ENCODE data around the gene SLC5A3. TPM values are rescaled to one million over a fixed set of nuclear protein-coding genes. Genes with fewer than 3 reads are reported as not detected.

SLC5A3 gene
- total and polyA plus RNA-seq, 12 donors, result 0.58 to 7.4 (median 2.7) TPM

DNA sequence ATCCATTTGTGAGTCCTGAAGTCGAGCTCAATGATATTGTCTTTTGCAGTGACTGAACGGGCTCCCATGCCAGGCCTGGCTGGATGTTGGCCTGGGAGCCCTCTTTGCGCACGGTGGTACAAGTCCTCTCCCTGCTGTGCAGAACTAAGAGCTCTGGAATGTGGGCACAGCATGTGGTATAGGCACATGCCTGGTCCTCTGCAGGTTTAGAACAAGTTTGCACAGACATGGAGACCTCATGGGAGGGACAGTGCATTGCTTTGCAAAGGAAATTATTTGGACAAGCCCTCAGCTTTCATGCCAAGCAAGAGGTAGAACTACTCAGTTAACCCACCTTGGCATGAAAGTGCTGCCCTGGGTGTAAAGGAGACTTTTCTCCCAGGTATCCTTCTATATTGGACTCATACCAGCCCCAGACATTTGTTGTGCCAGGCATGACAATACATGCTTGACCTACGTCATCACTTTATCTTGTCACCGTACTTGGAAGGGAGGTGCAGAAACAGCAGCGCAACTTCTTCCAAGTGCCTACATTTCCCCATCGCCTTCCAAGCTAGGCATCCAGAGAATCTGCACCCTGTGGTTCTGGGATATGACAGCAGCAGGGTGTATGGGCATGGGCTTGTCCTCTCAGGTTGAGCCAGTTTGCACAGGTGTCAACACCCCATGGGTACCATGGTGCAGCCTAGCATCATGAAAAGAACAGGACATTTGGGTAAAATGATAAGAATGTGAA lies 37.6 kb upstream of the SLC5A3 start:
- Histone ChIP-seq H3K4me1 (no peaks in the 10 kb centered on the region), H3K27ac (no peak overlapping the region), H3K36me3 (no peaks in the 10 kb centered on the region), H3K9me3 (no peaks in the 10 kb centered on the region), H3K4me3 (no peak overlapping the region), H3K27me3 (peaks cover 0 to 11% (median 0%) of the 10 kb centered on the region in 7 donors)
- TF ChIP-seq, protein P1, sequence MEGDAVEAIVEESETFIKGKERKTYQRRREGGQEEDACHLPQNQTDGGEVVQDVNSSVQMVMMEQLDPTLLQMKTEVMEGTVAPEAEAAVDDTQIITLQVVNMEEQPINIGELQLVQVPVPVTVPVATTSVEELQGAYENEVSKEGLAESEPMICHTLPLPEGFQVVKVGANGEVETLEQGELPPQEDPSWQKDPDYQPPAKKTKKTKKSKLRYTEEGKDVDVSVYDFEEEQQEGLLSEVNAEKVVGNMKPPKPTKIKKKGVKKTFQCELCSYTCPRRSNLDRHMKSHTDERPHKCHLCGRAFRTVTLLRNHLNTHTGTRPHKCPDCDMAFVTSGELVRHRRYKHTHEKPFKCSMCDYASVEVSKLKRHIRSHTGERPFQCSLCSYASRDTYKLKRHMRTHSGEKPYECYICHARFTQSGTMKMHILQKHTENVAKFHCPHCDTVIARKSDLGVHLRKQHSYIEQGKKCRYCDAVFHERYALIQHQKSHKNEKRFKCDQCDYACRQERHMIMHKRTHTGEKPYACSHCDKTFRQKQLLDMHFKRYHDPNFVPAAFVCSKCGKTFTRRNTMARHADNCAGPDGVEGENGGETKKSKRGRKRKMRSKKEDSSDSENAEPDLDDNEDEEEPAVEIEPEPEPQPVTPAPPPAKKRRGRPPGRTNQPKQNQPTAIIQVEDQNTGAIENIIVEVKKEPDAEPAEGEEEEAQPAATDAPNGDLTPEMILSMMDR (IDR thresholded peaks at IDR 0.05), result no peak
- intact Hi-C loops (cut with DNase I), result no loop called here
- no peak for ATAC-seq
- no peak for DNase-seq
- WGBS, 2 donors, result 87 to 88% methylated on average over 8 of the region's 8 CpGs

DNA sequence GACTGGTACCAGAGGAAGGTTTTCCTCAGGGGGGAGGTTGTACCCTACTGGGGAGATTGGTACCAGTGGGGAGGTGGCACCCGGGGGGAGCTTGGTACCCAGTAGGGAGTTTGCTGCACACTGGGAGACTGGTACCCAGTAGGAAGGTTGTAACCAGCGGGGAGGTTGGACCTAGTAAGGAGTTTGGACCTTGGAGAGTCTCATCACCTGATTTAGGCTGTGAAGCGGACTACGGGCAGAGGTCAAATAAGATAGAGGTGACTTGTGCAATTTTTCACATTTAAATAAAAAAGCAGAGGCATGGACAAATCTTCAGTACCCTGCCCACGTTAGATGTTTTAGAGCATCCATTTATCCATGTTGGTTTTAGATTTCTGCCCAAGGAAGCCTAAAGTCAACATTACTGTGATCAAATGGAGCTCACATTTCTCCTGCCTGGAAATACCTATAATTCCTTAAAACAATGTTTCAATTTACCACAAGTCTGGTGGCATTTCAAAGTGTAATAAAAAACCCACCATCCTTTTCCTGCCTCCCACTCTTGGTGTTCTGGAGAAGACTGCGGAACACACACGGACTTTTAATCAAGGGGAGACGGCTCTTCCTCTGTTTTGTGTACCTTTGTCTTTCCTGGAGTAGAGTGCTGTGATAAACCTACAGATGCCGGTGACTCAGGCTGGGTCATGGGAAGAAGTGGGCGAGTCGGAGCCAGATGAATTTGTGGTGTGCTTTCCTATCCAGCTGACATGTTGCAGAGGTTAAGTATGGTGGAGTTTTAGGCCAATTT lies 36.2 kb upstream of the SLC5A3 start:
- H3K4me1 ChIP-seq, result no peaks in the 10 kb centered on the region
- DNase-seq (no peak), ATAC-seq (no peak)
- intact Hi-C loops (cut with DNase I), result no loop called here
- H3K36me3 ChIP-seq, result no peaks in the 10 kb centered on the region
- 81 to 85% methylated on average over 11 of the region's 11 CpGs for WGBS, 2 donors
- no peaks in the 10 kb centered on the region for H3K9me3 ChIP-seq
- TF ChIP-seq, protein P1 (IDR thresholded peaks at IDR 0.05), result no peak
- H3K27me3 ChIP-seq, result peaks cover 0 to 11% (median 0%) of the 10 kb centered on the region in 7 donors
- no peak overlapping the region for H3K4me3 ChIP-seq
- no peak overlapping the region for H3K27ac ChIP-seq

DNA sequence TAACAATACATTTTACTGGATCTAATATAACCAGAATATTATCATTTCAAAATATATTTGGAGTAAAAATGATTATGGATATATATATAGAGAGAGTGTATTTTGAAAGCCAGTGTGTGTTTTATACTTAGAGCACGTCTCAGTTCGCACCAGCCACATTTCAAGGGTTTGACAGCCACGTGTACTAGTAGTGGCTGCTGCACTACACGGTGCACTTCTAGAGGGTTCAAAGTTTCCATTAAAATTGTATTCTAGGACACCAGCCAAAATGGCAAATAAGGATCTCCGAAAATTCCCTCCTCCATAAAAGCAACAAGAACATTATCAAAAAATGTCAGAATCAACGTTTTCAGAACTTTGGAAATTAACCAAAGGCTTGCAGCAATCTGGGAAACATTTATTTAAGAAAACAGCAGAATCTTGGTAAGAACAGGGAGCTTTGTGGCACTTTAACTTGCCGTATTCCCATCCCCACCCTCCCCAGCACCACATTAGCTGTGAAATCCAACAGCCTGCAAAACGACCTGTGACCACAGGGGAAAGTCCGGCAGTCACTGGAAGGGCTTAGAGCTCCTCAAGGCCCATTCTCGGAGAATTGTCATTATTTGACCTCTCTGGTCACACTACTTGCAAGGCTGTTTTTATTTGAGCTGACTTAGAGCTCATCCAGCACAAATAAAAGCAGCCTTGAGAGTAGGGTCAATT lies 33.5 kb upstream of the SLC5A3 start:
- TF ChIP-seq, protein P1 (IDR thresholded peaks at IDR 0.05), result no peak
- 63 to 66% methylated on average over 10 of the region's 10 CpGs for WGBS, 2 donors
- intact Hi-C loops (cut with DNase I), result no loop called here
- Histone ChIP-seq H3K4me3 (no peak overlapping the region), H3K27ac (no peak overlapping the region), H3K36me3 (no peaks in the 10 kb centered on the region), H3K9me3 (no peaks in the 10 kb centered on the region), H3K27me3 (peaks cover 0 to 11% (median 0%) of the 10 kb centered on the region in 7 donors), H3K4me1 (no peaks in the 10 kb centered on the region)
- ATAC-seq (peak in 1 of 8 donors; percentile 29), DNase-seq (no peak)

DNA sequence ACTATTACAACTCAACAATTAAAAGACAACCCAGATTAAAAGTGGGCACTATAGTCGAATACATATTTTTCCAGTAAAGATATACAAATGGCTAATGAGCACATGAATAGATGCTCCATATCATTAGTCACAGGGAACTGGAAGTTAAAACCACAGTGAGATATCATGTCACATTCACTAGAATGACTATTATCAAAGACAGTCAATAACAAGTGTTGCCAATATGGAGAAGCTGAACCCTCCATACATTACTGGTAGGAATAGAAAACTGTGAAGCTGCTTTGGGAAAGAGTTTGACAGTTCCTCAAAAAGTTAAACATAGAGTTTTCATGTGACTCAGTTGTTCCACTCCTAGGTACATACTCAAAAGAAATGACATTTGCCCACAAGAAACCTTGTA lies 30.6 kb upstream of the SLC5A3 start:
- 83 to 90% methylated on average over 1 of the region's 1 CpG for WGBS, 2 donors
- TF ChIP-seq, protein P1 (IDR thresholded peaks at IDR 0.05), result no peak
- intact Hi-C loops (cut with DNase I), result no loop called here
- Histone ChIP-seq H3K27ac (no peak overlapping the region), H3K4me1 (no peaks in the 10 kb centered on the region), H3K36me3 (no peaks in the 10 kb centered on the region), H3K9me3 (no peaks in the 10 kb centered on the region), H3K27me3 (no peaks in the 10 kb centered on the region), H3K4me3 (no peak overlapping the region)
- ATAC-seq, result no peak
- DNase-seq, result no peak

Measured in heart right ventricle (tissue), 16 donors.